ENCODE measurements around the gene SERPINA9.

The SERPINA9 gene

GRCh38 chr14:94461526-94462218 lies 14.3 kb downstream of the SERPINA9 start:
- DNase-seq, result no peak

- no peak for DNase-seq
These were observed 15.2 kb downstream of the SERPINA9 start for GRCh38 chr14:94460631-94461416.

GRCh38 chr14:94458558-94459205 lies 17.3 kb downstream of the SERPINA9 start:
- DNase-seq, result no peak

GRCh38 chr14:94458096-94458495 lies 17.9 kb downstream of the SERPINA9 start:
- no peak for DNase-seq

GRCh38 chr14:94455928-94456327 lies 20.1 kb downstream of the SERPINA9 start:
- no peak for DNase-seq

GRCh38 chr14:94451826-94452225 lies 24.2 kb downstream of the SERPINA9 start:
- DNase-seq, result no peak

- no peak for DNase-seq
These were observed 24.8 kb downstream of the SERPINA9 start for GRCh38 chr14:94451091-94451771.

- DNase-seq, result no peak
These were observed 25.3 kb downstream of the SERPINA9 start for GRCh38 chr14:94450722-94451090.

- DNase-seq, result no peak
These were observed 26.1 kb downstream of the SERPINA9 start for GRCh38 chr14:94449930-94450329.

- DNase-seq, result no peak
These were observed 27.8 kb downstream of the SERPINA9 start for GRCh38 chr14:94448071-94448808.

- DNase-seq, result no peak
These were observed 28.8 kb downstream of the SERPINA9 start for GRCh38 chr14:94447206-94447605.

GRCh38 chr14:94446126-94446525 lies 29.9 kb downstream of the SERPINA9 start:
- DNase-seq, result no peak

GRCh38 chr14:94445003-94445402 lies 31.0 kb downstream of the SERPINA9 start:
- no peak for DNase-seq

GRCh38 chr14:94441531-94442205 lies 34.3 kb downstream of the SERPINA9 start:
- no peak for DNase-seq

GRCh38 chr14:94441130-94441529 lies 34.9 kb downstream of the SERPINA9 start:
- DNase-seq, result no peak

- no peak for DNase-seq
These were observed 36.4 kb downstream of the SERPINA9 start for GRCh38 chr14:94439453-94440057.

- no peak for DNase-seq
These were observed 47.4 kb downstream of the SERPINA9 start for GRCh38 chr14:94428610-94429009.

GRCh38 chr14:94427016-94427613 lies 48.9 kb downstream of the SERPINA9 start:
- DNase-seq, result no peak

- no peak for DNase-seq
These were observed 49.5 kb downstream of the SERPINA9 start for GRCh38 chr14:94426526-94426925.

GRCh38 chr14:94424371-94424770 lies 51.6 kb downstream of the SERPINA9 start:
- DNase-seq, result no peak

- no peak for DNase-seq
These were observed 52.4 kb downstream of the SERPINA9 start for GRCh38 chr14:94423453-94424056.

All from NCI-H510A (cell line).